ENCODE data around the gene PTGFRN.

- TF ChIP-seq POLR2A (IDR thresholded peaks at IDR 0.05; ENCODE audit: low read depth, low read length) (no peak), TAF1 (IDR thresholded peaks at IDR 0.05; ENCODE audit: borderline replicate concordance, low read depth, low read length) (no peak)
Observed at GRCh38 chr1:117014209-117014608, 104.5 kb downstream of the PTGFRN start.

All from GM12892 (cell line).